Measurements from ENCODE around the gene ADM2. TPM values are rescaled to one million over a fixed set of nuclear protein-coding genes. Genes with fewer than 3 reads are reported as not detected.
A peak's percentile ranks its signal among the peaks of the same experiment; 100 is the strongest.

Gene ADM2
- total RNA-seq, 1 donor from 2014 or later: 1.5 TPM

GRCh38 chr22:50439314-50439870, 42.0 kb upstream of the ADM2 start:
- ATAC-seq (no peak), DNase-seq (peak; percentile 34)
- no peak for TF ChIP-seq CTCF (IDR thresholded peaks at IDR 0.05)
- H3K27me3 ChIP-seq (ENCODE audit: low read depth): no peaks in the 10 kb centered on the region
- peaks cover 10% of the 10 kb centered on the region for H3K4me1 ChIP-seq
- intact Hi-C loops (cut with DNase I): no loop called here
- no peaks in the 10 kb centered on the region for H3K9me3 ChIP-seq
- H3K27ac ChIP-seq: no peak overlapping the region
- H3K36me3 ChIP-seq: peaks cover 81% of the 10 kb centered on the region
- H3K4me3 ChIP-seq: no peak overlapping the region

- Histone ChIP-seq H3K4me3 (no peak overlapping the region), H3K9me3 (no peaks in the 10 kb centered on the region), H3K4me1 (peaks cover 16% of the 10 kb centered on the region), H3K27me3 (ENCODE audit: low read depth) (no peaks in the 10 kb centered on the region), H3K36me3 (peaks cover 78% of the 10 kb centered on the region), H3K27ac (no peak overlapping the region)
- ATAC-seq (no peak), DNase-seq (peak; percentile 38)
- intact Hi-C loops (cut with DNase I): no loop called here
- TF ChIP-seq CTCF (IDR thresholded peaks at IDR 0.05): no peak
These were observed 41.4 kb upstream of the ADM2 start for GRCh38 chr22:50439871-50440331.

- H3K36me3 ChIP-seq: peaks cover 77% of the 10 kb centered on the region
- ATAC-seq: no peak
These were observed 40.6 kb upstream of the ADM2 start for GRCh38 chr22:50440544-50441249.

GRCh38 chr22:50441428-50441993, 39.8 kb upstream of the ADM2 start:
- Histone ChIP-seq H3K9me3 (no peaks in the 10 kb centered on the region), H3K36me3 (peaks cover 77% of the 10 kb centered on the region), H3K4me1 (peaks cover 25% of the 10 kb centered on the region), H3K27ac (no peak overlapping the region), H3K27me3 (ENCODE audit: low read depth) (no peaks in the 10 kb centered on the region), H3K4me3 (no peak overlapping the region)
- ATAC-seq (no peak), DNase-seq (peak; percentile 38)
- TF ChIP-seq CTCF (IDR thresholded peaks at IDR 0.05): no peak
- intact Hi-C loops (cut with DNase I): no loop called here

More at GRCh38 chr22:50440544-50441249, 40.6 kb upstream of the ADM2 start:
- H3K27me3 ChIP-seq (ENCODE audit: low read depth): no peaks in the 10 kb centered on the region
- intact Hi-C loops (cut with DNase I): no loop called here
- H3K4me3 ChIP-seq: no peak overlapping the region
- peak; percentile 47 for DNase-seq
- H3K27ac ChIP-seq: no peak overlapping the region
- no peak for TF ChIP-seq CTCF (IDR thresholded peaks at IDR 0.05)
- H3K9me3 ChIP-seq: no peaks in the 10 kb centered on the region
- peaks cover 23% of the 10 kb centered on the region for H3K4me1 ChIP-seq

GRCh38 chr22:50443197-50443596, 38.1 kb upstream of the ADM2 start:
- H3K27me3 ChIP-seq (ENCODE audit: low read depth): no peaks in the 10 kb centered on the region
- ATAC-seq (no peak), DNase-seq (no peak)
- peak overlapping the region; percentile 53 for H3K27ac ChIP-seq
- intact Hi-C loops (cut with DNase I): no loop called here
- H3K4me1 ChIP-seq: peaks cover 25% of the 10 kb centered on the region
- TF ChIP-seq CTCF (IDR thresholded peaks at IDR 0.05): no peak
- H3K4me3 ChIP-seq: no peak overlapping the region
- no peaks in the 10 kb centered on the region for H3K9me3 ChIP-seq
- peaks cover 77% of the 10 kb centered on the region for H3K36me3 ChIP-seq

Measured in lower lobe of right lung (tissue), 2 donors.